ENCODE measurements around the gene SMIM32.

DNA sequence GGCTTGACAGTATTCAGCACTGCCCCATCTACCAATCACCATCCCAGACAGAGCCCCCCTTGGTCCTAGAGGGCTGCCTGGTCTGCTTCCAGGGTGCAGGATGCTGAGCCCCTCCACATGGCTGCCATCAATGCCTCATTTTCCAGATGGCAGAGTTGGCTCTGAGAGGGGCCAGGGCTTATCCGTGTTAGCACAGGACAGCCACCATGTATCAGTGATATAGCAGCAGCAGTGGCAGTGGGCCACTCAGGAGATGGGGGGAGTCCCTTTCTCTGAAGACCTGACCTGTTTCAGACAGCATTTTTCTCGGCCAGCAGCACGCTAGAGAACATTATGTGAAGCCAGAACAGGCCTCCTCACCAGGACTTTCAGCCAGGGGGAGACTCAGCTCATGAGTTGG lies 1.6 kb upstream of the SMIM32 start:
- TF ChIP-seq, protein P1, sequence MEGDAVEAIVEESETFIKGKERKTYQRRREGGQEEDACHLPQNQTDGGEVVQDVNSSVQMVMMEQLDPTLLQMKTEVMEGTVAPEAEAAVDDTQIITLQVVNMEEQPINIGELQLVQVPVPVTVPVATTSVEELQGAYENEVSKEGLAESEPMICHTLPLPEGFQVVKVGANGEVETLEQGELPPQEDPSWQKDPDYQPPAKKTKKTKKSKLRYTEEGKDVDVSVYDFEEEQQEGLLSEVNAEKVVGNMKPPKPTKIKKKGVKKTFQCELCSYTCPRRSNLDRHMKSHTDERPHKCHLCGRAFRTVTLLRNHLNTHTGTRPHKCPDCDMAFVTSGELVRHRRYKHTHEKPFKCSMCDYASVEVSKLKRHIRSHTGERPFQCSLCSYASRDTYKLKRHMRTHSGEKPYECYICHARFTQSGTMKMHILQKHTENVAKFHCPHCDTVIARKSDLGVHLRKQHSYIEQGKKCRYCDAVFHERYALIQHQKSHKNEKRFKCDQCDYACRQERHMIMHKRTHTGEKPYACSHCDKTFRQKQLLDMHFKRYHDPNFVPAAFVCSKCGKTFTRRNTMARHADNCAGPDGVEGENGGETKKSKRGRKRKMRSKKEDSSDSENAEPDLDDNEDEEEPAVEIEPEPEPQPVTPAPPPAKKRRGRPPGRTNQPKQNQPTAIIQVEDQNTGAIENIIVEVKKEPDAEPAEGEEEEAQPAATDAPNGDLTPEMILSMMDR (IDR thresholded peaks at IDR 0.05; ENCODE audit: low read length), result no peak
- no peak for TF ChIP-seq EZH2 (optimal IDR thresholded peaks at IDR 0.05; ENCODE audit: low read depth, low read length)
